Prostate gland (tissue), 2 donors: Measurements from ENCODE around the gene MPV17L2. TPM values are rescaled to one million over a fixed set of nuclear protein-coding genes. Genes with fewer than 3 reads are reported as not detected.

Experiments
- DNase-seq: peaks from one replicate; pipeline ENCODE4 v3.0.0-alpha.2; 2019; ENCODE audit warnings: low spot score
- H3K27ac ChIP-seq, 2 donors: fragments of 200-600 bp; sonication (generic); 2 replicates each; pipeline ENCODE4 v1.5.1; 2017 to 2019
- H3K27me3 ChIP-seq: fragments of 200-600 bp; sonication (generic); replicated peaks from 2 replicates; pipeline ENCODE4 v1.5.1; 2019; ENCODE audit not compliant: insufficient read depth
- H3K36me3 ChIP-seq, 2 donors: fragments of 200-600 bp; sonication (generic); 1 replicate in 1 of 2; 2 replicates in 1 of 2; pipeline versions ENCODE4 v1.5.1 to v1.8.1; 2017 to 2019
- H3K4me1 ChIP-seq: fragments of 200-600 bp; sonication (generic); replicated peaks from 2 replicates; pipeline ENCODE4 v1.5.1; 2019
- H3K4me3 ChIP-seq, 2 donors: fragments of 200-600 bp; sonication (generic); 2 replicates each; pipeline ENCODE4 v1.5.1; 2017 to 2019
- H3K9me3 ChIP-seq: fragments of 200-600 bp; sonication (generic); 2 replicates; pipeline ENCODE4 v1.5.1; 2017
- CTCF ChIP-seq, 4 experiments: fragments of 200-600 bp in 2 of 4; fragments of 450-650 bp in 2 of 4; sonication (generic) in 2 of 4; IDR thresholded peaks; 1 replicate in 3 of 4; 2 replicates in 1 of 4; pipeline ENCODE4 v1.5.1; 2016 to 2019; ENCODE audit warnings: antibody characterized with exemption in 4 of 4, mild to moderate bottlenecking in 2 of 4, moderate library complexity in 2 of 4
- POLR2A ChIP-seq: fragments of 450-650 bp; IDR thresholded peaks from one replicate; pipeline ENCODE4 v1.6.1; 2016; ENCODE audit warnings: antibody characterized with exemption, mild to moderate bottlenecking
- POLR2AphosphoS5 ChIP-seq: sonication (generic); formaldehyde crosslinking; IDR thresholded peaks from one replicate; pipeline ENCODE4 v1.6.1; 2017; ENCODE audit warnings: antibody characterized with exemption
- WGBS: methylation state at CpG from one replicate; pipeline ENCODE4 v1.1.5; 2018; 5-methylcytosine and 5-hydroxymethylcytosine counted together
- intact Hi-C: fragments of 100-400 bp; cut with DNase I; formaldehyde crosslinking; loops from one replicate; pipeline ENCODE4 v1.14.2; 2022
- total RNA-seq, 2 donors: library from RNA; depleted of rRNA; stranded (reverse); fragments of >200 nt; gene quantifications; one replicate each; pipeline ENCODE4 v1.1.0, GENCODE V29; 2016

Gene MPV17L2
- total RNA-seq, 2 donors from 2014 or later = 8.5 to 21.1 TPM

- H3K27me3 ChIP-seq = no peaks in the 10 kb centered on the region
- H3K4me3 ChIP-seq = no peak overlapping the region
- intact Hi-C loops = no loop called here
- no peak overlapping the region for H3K27ac ChIP-seq
- no peaks in the 10 kb centered on the region for H3K4me1 ChIP-seq
- TF ChIP-seq POLR2AphosphoS5 = peak; percentile 79
- no peak for TF ChIP-seq POLR2A
- no peak for TF ChIP-seq CTCF (IDR thresholded peaks at IDR 0.05)
- no peaks in the 10 kb centered on the region for H3K9me3 ChIP-seq
- DNase-seq = no peak
- no peaks in the 10 kb centered on the region for H3K36me3 ChIP-seq
Observed at GRCh38 chr19:18183529-18183928, 9.5 kb upstream of the MPV17L2 start.

- H3K9me3 ChIP-seq = no peaks in the 10 kb centered on the region
- TF ChIP-seq POLR2AphosphoS5 (no peak), POLR2A (no peak), CTCF (IDR thresholded peaks at IDR 0.05) (no peak)
- H3K4me3 ChIP-seq = no peak overlapping the region
- 76% methylated on average over 6 of the region's 6 CpGs for WGBS
- no peaks in the 10 kb centered on the region for H3K4me1 ChIP-seq
- no peaks in the 10 kb centered on the region for H3K36me3 ChIP-seq
- DNase-seq = no peak
- intact Hi-C loops = no loop called here
- no peak overlapping the region for H3K27ac ChIP-seq
- H3K27me3 ChIP-seq = no peaks in the 10 kb centered on the region
Observed at GRCh38 chr19:18185538-18185937, 7.5 kb upstream of the MPV17L2 start.

GRCh38 chr19:18190278-18190677 is 2.7 kb upstream of the MPV17L2 start:
- H3K27ac ChIP-seq = no peak overlapping the region
- no peak overlapping the region for H3K4me3 ChIP-seq
- H3K4me1 ChIP-seq = peaks cover 6% of the 10 kb centered on the region
- WGBS = 86% methylated on average over 4 of the region's 4 CpGs
- no peaks in the 10 kb centered on the region for H3K9me3 ChIP-seq
- no peak for DNase-seq
- no peaks in the 10 kb centered on the region for H3K36me3 ChIP-seq
- TF ChIP-seq POLR2A = no peak
- TF ChIP-seq CTCF (IDR thresholded peaks at IDR 0.05) = no peak
- TF ChIP-seq POLR2AphosphoS5 = no peak
- intact Hi-C loops = loop anchor here (5.0 kb wide), 1 partner anchor 62 kb away; no protein-coding TSS in a partner anchor
- no peaks in the 10 kb centered on the region for H3K27me3 ChIP-seq

- no peak for DNase-seq
- H3K9me3 ChIP-seq = no peaks in the 10 kb centered on the region
- peak overlapping the region; percentile 39 to 44 for H3K4me3 ChIP-seq
- peaks cover 6% of the 10 kb centered on the region for H3K4me1 ChIP-seq
- intact Hi-C loops = loop anchor here (5.0 kb wide), 1 partner anchor 61 kb away; no protein-coding TSS in a partner anchor
- 33% methylated on average over 5 of the region's 5 CpGs for WGBS
- H3K27ac ChIP-seq = peak overlapping the region; percentile 93 to 96
- H3K27me3 ChIP-seq = no peaks in the 10 kb centered on the region
- no peaks in the 10 kb centered on the region for H3K36me3 ChIP-seq
- TF ChIP-seq POLR2A (no peak), POLR2AphosphoS5 (peak; percentile 53)
Observed at GRCh38 chr19:18191640-18192062, 1.4 kb upstream of the MPV17L2 start.

- 4% methylated on average over 46 of the region's 46 CpGs for WGBS
- H3K36me3 ChIP-seq = no peaks in the 10 kb centered on the region
- no peaks in the 10 kb centered on the region for H3K9me3 ChIP-seq
- H3K4me3 ChIP-seq = peak overlapping the region; percentile 64 to 71
- peak overlapping the region; percentile 57 to 65 for H3K27ac ChIP-seq
- peaks cover 6% of the 10 kb centered on the region for H3K4me1 ChIP-seq
- intact Hi-C loops = loop anchor here (5.0 kb wide), 1 partner anchor 59 kb away; no protein-coding TSS in a partner anchor
- TF ChIP-seq POLR2AphosphoS5 (no peak), POLR2A (no peak), CTCF (IDR thresholded peaks at IDR 0.05) (no peak)
- no peaks in the 10 kb centered on the region for H3K27me3 ChIP-seq
- DNase-seq = no peak
Observed at GRCh38 chr19:18193388-18194180, 566 bp downstream of the MPV17L2 start.
